Activated naive CD4-positive, alpha-beta T cell treated with anti-CD3 and anti-CD28 coated beads, Interleukin-2, amount 50 U/mL, for 24 hours (primary cell): ENCODE results near the gene LYZ.
"Not testable (repeated sequence)": the region's sequence is repeated elsewhere in the genome, so short reads cannot be mapped to it uniquely, and the experiment has no call there.

Source experiments
- H3K27ac Mint-ChIP-seq: one replicate; pipeline ENCODE4 v1.8.0; 2021; ENCODE audit warnings: mild to moderate bottlenecking, mixed read lengths
- H3K27me3 Mint-ChIP-seq: one replicate; pipeline ENCODE4 v1.8.0; 2021; ENCODE audit warnings: mixed read lengths
- H3K36me3 Mint-ChIP-seq: one replicate; pipeline ENCODE4 v1.8.0; 2021; ENCODE audit warnings: mixed read lengths
- H3K4me1 Mint-ChIP-seq: one replicate; pipeline ENCODE4 v1.8.0; 2021; ENCODE audit warnings: mixed read lengths
- H3K4me3 Mint-ChIP-seq: one replicate; pipeline ENCODE4 v1.8.0; 2021; ENCODE audit warnings: mild to moderate bottlenecking, mixed read lengths
- H3K9me3 Mint-ChIP-seq: one replicate; pipeline ENCODE4 v1.8.0; 2021; ENCODE audit warnings: mixed read lengths

Gene LYZ

DNA sequence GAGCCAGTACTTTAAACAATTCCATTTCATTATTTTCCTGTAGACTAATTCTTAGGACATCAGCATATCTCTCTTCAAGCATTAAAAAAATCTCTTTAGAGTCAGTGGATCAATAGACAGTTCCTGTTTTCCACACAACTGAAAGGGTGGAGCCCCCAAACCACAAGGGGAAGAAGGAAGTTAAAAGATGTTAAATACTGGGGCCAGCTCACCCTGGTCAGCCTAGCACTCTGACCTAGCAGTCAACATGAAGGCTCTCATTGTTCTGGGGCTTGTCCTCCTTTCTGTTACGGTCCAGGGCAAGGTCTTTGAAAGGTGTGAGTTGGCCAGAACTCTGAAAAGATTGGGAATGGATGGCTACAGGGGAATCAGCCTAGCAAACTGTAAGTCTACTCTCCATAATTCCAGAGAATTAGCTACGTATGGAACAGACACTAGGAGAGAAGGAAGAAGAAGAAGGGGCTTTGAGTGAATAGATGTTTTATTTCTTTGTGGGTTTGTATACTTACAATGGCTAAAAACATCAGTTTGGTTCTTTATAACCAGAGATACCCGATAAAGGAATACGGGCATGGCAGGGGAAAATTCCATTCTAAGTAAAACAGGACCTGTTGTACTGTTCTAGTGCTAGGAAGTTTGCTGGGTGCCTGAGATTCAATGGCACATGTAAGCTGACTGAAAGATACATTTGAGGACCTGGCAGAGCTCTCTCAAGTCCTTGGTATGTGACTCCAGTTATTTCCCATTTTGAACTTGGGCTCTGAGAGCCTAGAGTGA is at the start of gene LYZ:
TSS of gene LYZ (plus strand) at position 220 of the 777 bp plus-strand sequence. CDS start at position 248, 28 bp downstream.
- Mint-ChIP-seq H3K9me3 (no peaks in the 10 kb centered on the region), H3K27ac (no peak within 1 kb of the TSS), H3K4me3 (no peak within 1 kb of the TSS), H3K36me3 (no peaks in the 10 kb centered on the region), H3K27me3 (no peaks in the 10 kb centered on the region), H3K4me1 (peaks cover 6% of the 10 kb centered on the region)

DNA sequence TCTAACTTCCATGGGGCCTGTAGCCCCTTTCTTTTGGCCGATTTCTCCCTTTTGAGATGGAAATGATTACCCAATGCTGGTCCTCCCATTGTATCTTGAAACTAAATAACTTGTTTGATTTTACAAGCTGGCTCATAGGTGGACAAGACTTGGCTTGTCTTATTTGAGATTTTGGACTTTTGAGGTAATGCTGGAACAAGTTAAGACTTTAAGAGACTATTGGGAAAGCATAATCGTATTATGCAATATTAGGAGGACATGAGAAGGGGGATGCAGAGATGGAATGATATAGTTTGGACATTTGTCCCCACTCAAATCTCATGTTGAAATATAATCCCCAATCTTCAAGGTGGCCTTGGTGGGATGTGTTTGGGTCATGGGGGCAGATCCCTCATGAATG is 49.2 kb upstream of the LYZ start:
- Mint-ChIP-seq H3K36me3 (peaks cover 3% of the 10 kb centered on the region), H3K4me3 (no peak overlapping the region), H3K9me3 (no peaks in the 10 kb centered on the region)

DNA sequence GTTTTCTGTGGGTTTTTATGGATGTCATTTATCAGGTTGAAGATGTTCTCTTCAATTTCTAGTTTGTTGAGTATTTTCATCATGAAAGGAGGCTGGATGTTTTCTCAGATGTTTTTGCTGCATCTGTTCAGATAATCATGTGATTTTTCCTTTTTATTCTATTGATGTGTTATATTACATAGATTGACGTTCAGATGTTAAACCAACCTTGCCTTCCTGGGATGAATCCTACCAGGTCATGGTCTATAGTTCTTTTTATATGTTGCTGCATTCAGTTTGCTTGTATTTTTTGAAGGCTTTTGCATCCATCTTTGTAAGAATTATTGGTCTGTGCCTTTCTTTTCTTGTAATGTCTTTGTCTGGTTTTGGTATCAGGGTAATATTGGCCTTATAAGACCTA is 43.9 kb upstream of the LYZ start:
- no peak overlapping the region for H3K4me3 Mint-ChIP-seq
- no peaks in the 10 kb centered on the region for H3K4me1 Mint-ChIP-seq
- H3K9me3 Mint-ChIP-seq, result peaks cover 19% of the 10 kb centered on the region
- peaks cover 11% of the 10 kb centered on the region for H3K36me3 Mint-ChIP-seq
- no peak overlapping the region for H3K27ac Mint-ChIP-seq
- H3K27me3 Mint-ChIP-seq, result peaks cover 1% of the 10 kb centered on the region

More for the DNA sequence above, 49.2 kb upstream of the LYZ start:
- Mint-ChIP-seq H3K27me3 (peaks cover 5% of the 10 kb centered on the region), H3K4me1 (peaks cover under 1% of the 10 kb centered on the region), H3K27ac (no peak overlapping the region)

DNA sequence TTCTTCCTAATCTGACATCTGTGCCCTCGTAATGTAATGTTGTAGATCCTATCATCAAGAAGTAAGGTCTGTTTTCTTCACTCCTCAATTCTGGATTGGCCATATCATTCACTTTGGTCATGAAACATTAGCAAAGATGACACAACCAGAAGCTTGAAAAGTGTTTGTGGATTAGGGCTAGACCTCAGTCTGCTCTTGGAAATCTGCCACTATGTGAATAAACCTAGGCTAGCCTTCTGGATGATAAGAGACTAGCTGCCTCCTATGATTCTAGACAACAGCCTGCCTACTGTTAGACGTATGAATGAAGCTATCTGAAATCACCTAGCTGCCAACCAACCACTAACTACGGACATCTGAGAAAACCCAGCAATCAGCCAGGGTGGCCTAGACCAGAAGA is 38.7 kb upstream of the LYZ start:
- H3K27ac Mint-ChIP-seq, result no peak overlapping the region
- H3K4me3 Mint-ChIP-seq, result no peak overlapping the region
- H3K27me3 Mint-ChIP-seq, result peaks cover 1% of the 10 kb centered on the region
- no peaks in the 10 kb centered on the region for H3K4me1 Mint-ChIP-seq
- peaks cover 17% of the 10 kb centered on the region for H3K9me3 Mint-ChIP-seq
- peaks cover 8% of the 10 kb centered on the region for H3K36me3 Mint-ChIP-seq

DNA sequence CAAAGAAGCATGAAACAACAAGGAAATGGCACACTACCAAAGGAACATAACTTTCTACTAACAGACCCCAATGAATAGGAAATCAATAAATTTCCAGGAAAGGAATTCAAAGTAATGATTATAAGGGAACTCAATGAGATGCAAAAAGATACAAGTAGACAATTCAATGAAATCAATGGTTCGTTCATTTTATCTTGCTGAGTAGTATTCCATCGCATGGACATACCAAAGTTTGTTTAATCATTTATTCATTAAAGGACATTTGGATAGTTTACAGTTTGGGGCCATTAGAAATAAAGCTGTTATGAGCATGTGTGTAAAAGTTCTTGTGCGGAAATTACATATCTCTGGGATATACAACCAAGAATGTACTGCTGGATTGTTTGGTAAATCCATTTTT is 35.0 kb upstream of the LYZ start:
- H3K27me3 Mint-ChIP-seq, result no peaks in the 10 kb centered on the region
- H3K9me3 Mint-ChIP-seq, result no peaks in the 10 kb centered on the region
- H3K36me3 Mint-ChIP-seq, result peaks cover 3% of the 10 kb centered on the region
- no peaks in the 10 kb centered on the region for H3K4me1 Mint-ChIP-seq
- no peak overlapping the region for H3K4me3 Mint-ChIP-seq
- no peak overlapping the region for H3K27ac Mint-ChIP-seq

DNA sequence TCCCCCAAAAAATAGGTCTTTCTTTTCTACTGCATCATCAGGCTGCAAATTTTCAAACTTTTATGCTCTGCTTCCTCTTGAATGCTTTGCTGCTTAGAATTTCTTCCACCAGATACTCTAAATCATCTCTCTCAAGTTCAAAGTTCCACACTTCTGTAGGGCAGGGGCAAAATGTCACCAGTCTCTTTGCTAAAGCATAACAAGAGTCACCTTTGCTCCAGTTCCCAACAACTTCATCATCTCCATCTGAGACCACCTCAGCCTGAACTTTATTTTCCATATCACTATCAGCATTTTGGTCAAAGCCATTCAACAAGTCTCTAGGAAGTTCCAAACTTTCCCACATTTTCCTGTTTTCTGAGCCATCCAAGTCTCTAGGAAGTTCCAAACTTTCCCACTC is 31.4 kb upstream of the LYZ start:
- not testable (repeated sequence) for H3K27ac Mint-ChIP-seq, H3K4me3 Mint-ChIP-seq, H3K4me1 Mint-ChIP-seq, H3K36me3 Mint-ChIP-seq, H3K9me3 Mint-ChIP-seq, H3K27me3 Mint-ChIP-seq

DNA sequence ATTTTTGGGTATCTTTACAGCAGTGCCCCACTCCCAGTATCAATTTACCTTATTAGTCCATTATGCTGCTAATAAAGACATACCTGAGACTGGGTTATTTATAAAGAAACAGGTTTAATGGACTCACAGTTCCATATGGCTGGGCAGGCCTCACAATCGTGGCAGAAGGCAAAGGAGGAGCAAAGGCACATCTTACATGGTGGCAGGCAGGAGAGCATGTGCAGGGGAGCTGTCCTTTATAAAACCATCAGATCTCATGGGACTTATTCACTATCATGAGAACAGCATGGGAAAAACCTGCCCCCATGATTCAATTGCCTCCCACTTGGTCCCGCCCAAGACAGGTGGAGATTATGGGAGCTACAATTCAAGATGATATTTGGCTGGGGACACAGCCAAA is 30.9 kb upstream of the LYZ start:
- H3K4me1 Mint-ChIP-seq, H3K9me3 Mint-ChIP-seq, H3K27ac Mint-ChIP-seq, H3K36me3 Mint-ChIP-seq, H3K27me3 Mint-ChIP-seq, H3K4me3 Mint-ChIP-seq: not testable (repeated sequence)

DNA sequence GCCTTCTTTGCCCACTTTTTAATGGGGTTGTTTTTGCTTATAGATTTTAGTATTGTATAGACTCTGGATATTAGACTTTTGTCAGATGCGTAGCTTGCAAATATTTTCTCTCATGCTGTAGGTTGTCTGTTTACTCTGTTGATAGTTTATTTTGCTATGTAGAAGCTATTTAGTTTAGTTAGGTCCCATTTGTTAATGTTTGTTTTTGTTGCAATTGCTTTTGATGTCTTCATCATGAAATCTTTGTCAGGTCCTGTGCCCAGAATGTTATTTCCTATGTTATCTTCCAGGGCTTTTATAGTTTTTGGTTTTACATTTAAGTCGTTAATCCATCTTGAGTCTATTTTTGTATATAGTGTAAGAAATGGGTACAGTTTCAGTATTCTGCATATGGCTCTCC is 30.0 kb upstream of the LYZ start:
- Mint-ChIP-seq H3K36me3 (peaks cover 6% of the 10 kb centered on the region), H3K27ac (no peak overlapping the region), H3K27me3 (peaks cover 1% of the 10 kb centered on the region), H3K4me3 (no peak overlapping the region), H3K4me1 (no peaks in the 10 kb centered on the region), H3K9me3 (no peaks in the 10 kb centered on the region)

DNA sequence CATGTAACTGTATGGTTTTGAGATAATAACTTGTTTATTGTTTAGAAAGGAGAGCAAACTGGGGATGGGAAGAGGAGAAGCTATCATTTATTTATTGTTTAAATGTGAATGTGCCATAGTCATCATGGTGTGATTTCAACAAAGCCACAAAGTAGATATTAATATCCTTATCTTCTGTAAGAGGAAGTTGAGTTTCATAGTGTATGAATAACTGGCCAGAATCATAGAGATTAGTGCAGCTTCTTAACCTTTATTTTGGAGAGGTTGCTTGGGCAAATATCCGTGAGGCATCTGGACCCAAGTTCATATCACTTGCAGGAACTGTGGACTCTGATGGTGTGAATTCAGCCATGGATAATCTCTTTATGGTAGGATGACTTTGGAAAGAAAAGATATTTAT is 26.8 kb upstream of the LYZ start:
- Mint-ChIP-seq H3K9me3 (no peaks in the 10 kb centered on the region), H3K27ac (no peak overlapping the region), H3K27me3 (peaks cover 1% of the 10 kb centered on the region), H3K36me3 (peaks cover 6% of the 10 kb centered on the region), H3K4me3 (no peak overlapping the region), H3K4me1 (peaks cover 16% of the 10 kb centered on the region)

DNA sequence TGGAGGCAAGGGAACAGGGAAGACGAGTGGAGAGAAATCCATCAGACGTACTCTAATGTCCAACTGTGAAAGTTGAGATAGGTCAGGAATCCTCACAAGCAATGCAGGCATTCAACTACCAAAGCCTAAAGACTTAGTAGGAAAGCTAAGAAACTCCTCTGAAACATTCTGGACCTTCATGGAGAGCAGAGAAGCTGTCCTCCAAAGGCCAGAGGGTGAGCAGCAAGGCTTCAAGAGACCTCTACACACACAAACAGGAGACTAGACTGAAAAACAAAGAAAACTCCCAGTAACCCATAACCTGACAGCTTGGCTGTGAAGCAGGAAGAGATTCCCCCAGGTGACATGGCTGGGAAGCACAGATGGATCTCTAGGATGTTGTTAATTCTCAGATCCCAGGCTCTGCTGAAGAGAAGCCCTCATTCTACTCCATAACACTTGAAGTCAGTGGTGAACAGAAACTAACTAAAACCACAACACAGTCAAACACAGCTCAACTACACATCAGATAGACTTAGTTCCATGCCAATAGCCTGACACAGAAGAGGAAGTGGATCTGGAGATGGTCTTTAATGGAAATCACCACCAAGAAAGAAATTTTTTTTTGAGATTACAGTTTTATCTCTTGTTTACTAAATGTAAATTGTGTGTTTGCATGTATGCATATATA is 23.2 kb upstream of the LYZ start:
- Mint-ChIP-seq H3K36me3 (peaks cover 10% of the 10 kb centered on the region), H3K27ac (no peak overlapping the region), H3K27me3 (peaks cover 1% of the 10 kb centered on the region), H3K4me1 (peaks cover 47% of the 10 kb centered on the region), H3K4me3 (peak overlapping the region; percentile 12), H3K9me3 (no peaks in the 10 kb centered on the region)

DNA sequence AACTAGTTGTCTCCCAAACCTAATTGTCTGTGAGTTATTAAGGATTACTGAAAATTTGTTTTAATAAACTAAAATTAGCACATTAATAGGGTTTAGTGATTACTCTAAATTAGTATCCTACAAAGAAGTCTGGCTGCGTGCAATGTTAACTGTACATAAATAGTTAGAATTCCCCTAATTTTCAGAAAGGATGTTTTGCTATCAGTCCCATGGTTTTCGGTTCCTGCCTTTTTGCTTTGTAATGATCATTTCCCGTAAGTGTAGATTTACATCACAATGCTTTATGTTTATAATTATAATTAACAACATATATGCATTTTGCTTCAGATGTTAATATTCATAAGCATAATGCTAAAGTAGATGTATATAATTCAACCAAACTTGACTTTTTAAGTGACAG is 19.8 kb upstream of the LYZ start:
- Mint-ChIP-seq H3K36me3 (peaks cover 7% of the 10 kb centered on the region), H3K27ac (peak overlapping the region; percentile 97), H3K4me3 (peak overlapping the region; percentile 63)

DNA sequence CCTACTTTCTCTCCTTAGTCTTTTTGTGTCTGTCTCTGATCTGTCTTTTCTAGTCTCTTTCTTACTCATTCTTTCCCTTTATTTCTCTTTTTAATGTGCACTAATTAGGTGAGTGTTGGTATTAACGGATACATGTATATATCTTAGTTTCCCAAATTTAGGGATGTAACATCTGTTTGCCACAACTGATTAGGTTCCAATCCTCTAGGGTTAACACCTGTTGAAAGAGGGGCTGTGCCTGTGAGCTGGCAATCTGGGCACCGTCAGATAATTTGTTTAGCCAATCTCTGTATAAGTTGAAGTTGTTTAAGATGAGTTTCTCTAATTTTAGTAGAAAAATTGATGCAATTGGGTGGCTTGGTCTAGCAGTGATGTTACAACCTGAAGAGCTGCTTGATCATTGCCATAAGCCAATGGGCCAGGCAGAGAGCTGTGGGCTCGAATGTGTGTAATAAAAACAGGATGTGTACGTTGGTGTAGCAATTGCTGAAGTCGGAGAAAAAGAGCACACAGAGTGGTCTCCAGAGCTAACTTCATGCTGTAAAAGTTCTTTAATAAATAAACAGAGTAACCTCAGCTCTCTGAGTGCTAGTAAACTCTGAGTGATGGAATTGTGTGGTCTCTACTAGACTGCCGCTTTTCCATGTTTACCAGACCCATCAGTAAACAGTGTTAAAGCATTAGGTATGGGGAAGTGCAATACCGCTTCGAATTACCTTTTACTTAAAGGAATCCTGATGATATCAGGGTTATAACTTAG is 18.3 kb upstream of the LYZ start:
- H3K27ac Mint-ChIP-seq, result peak overlapping the region; percentile 97

More for the DNA sequence above, 19.8 kb upstream of the LYZ start:
- no peaks in the 10 kb centered on the region for H3K9me3 Mint-ChIP-seq
- H3K27me3 Mint-ChIP-seq, result no peaks in the 10 kb centered on the region
- H3K4me1 Mint-ChIP-seq, result peaks cover 69% of the 10 kb centered on the region

DNA sequence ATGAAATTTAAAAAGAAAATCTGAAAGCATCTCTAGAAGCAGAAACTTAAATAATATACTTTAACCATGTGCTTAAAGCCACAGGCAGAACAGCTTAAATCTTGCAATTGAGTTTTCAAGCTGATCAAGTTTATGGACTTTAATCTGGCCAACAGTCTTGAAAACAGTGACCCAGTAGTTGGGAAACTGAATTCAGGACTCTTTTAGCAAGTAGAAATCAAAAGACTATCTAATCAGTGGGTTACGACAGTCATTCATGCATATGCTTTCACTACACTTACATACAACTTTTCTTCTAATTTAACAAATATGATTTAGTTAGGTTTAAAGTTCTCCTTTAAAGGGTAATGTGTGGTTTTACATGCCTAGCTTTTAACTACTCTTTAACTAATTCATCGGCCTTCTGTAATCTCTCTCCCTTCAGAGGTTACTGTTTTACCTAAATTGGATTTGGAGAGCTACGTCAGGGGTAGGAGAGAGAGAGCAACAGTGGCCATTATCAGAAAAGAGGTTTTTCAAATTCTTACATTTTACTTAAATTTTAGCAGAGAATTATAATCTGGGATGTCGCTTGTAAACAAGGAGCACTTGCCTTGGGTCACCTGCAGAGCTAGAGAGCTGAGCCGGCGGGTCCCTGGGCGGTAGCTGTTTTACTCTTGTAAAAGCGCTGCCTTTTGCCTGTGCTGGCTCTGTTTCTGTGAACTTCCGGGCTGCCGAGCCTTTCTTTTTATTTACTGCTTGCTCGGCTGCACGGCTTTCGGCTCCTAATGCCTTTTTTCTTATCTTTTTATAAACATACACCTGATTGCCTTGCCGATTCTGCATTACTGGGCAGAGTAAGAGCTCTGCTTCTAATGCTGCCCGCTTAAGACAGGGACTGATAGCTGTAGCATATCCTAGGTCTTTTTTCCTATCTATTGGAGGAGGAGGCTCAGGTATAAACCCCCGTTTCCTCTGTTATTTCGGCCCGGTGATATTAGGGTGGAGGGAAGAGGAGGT is 17.4 kb upstream of the LYZ start:
- peaks cover 7% of the 10 kb centered on the region for H3K36me3 Mint-ChIP-seq
- H3K4me1 Mint-ChIP-seq, result peaks cover 71% of the 10 kb centered on the region
- no peaks in the 10 kb centered on the region for H3K9me3 Mint-ChIP-seq
- H3K27me3 Mint-ChIP-seq, result no peaks in the 10 kb centered on the region
- peak overlapping the region; percentile 97 for H3K27ac Mint-ChIP-seq
- H3K4me3 Mint-ChIP-seq, result peak overlapping the region; percentile 92

More for the DNA sequence above, 18.3 kb upstream of the LYZ start:
- Mint-ChIP-seq H3K36me3 (peaks cover 7% of the 10 kb centered on the region), H3K4me3 (peak overlapping the region; percentile 92), H3K9me3 (no peaks in the 10 kb centered on the region), H3K4me1 (peaks cover 74% of the 10 kb centered on the region), H3K27me3 (no peaks in the 10 kb centered on the region)

DNA sequence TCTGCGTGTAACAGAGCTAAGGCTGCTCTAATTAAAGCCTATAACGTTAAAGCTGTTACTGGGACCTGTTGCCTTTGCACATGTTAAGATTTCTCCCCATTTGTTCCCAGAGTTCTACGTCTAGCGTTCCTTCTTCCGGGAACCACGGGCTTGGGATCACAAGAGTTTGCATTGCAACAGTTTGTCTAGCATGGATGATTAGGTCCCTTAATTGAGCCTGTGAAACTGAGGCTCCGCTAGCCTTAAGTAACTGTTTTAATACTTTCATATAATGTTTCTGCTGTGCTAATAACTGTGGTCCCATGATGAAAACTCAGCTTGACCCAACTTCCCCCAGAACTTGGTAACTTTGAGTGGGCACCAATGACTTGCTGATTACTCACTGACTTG is 16.7 kb upstream of the LYZ start:
- H3K27me3 Mint-ChIP-seq, result no peaks in the 10 kb centered on the region
- H3K36me3 Mint-ChIP-seq, result peaks cover 6% of the 10 kb centered on the region
- H3K27ac Mint-ChIP-seq, result peak overlapping the region; percentile 97
- H3K4me1 Mint-ChIP-seq, result peaks cover 69% of the 10 kb centered on the region
- H3K4me3 Mint-ChIP-seq, result peak overlapping the region; percentile 92
- no peaks in the 10 kb centered on the region for H3K9me3 Mint-ChIP-seq
